GM12878 (cell line): ENCODE data around the gene GSG1L. TPM values are rescaled to one million over a fixed set of nuclear protein-coding genes. Genes with fewer than 3 reads are reported as not detected.

Experiments used
- ATAC-seq: fragments of 200-7000 bp; cut with Tn5 transposase; 3 replicates; pipeline ENCODE4 v1.9.1; 2020; ENCODE audit warnings: mild to moderate bottlenecking, moderate library complexity
- BruUV-seq: library from RNA; stranded (reverse); fragments of 400-500 nt; replicated peaks from 2 replicates; lab custom pipeline; 2021; lab: Mats Ljungman, UMichigan
- CTCF ChIA-PET: fragments of 300-600 bp; sonication (Branson Sonifier 250); formaldehyde crosslinking; extraction: SDS; loops from one replicate; lab custom pipeline; 2021; ENCODE audit warnings: inconsistent platforms; lab: Yijun Ruan, JAX
- POLR2A ChIA-PET: fragments of 350-600 bp; formaldehyde crosslinking; extraction: SDS; loops from one replicate; lab custom pipeline; 2021; ENCODE audit warnings: inconsistent platforms; lab: Charles Lee
- RAD21 ChIA-PET: fragments of 300-600 bp; sonication (Branson Sonifier 250); formaldehyde crosslinking; loops from one replicate; lab custom pipeline; 2023; ENCODE audit warnings: antibody characterized with exemption; ENCODE audit not compliant: unreplicated experiment; lab: Charles Lee
- SMC1A ChIA-PET: fragments of 300-600 bp; sonication (Branson Sonifier 250); formaldehyde crosslinking; loops from one replicate; lab custom pipeline; 2023; ENCODE audit not compliant: unreplicated experiment, uncharacterized antibody; lab: Charles Lee
- DNase-seq: peaks from one replicate; pipeline ENCODE4 v3.0.0-alpha.2; 2011; ENCODE audit warnings: low read depth, low spot score
- FAIRE-seq: peaks from 3 replicates; lab custom pipeline; 2011; peaks lifted over from hg19 to GRCh38; lab: Jason Lieb, UNC
- H2AFZ ChIP-seq: 2 replicates; pipeline ENCODE4 v1.6.0; 2011; ENCODE audit warnings: low read depth, low read length, control low read depth; ENCODE audit not compliant: control insufficient read depth
- H3K27ac ChIP-seq: 2 replicates; pipeline ENCODE4 v1.5.1; 2011; ENCODE audit warnings: control low read depth; ENCODE audit not compliant: control insufficient read depth, insufficient read depth
- H3K27me3 ChIP-seq, 2 experiments: replicated peaks in 1 of 2; 2 replicates each; pipeline versions ENCODE4 v1.6.0 to v1.6.1; 2011; ENCODE audit warnings: low read length in 1 of 2; ENCODE audit not compliant: control insufficient read depth in 2 of 2, insufficient read depth in 2 of 2
- H3K36me3 ChIP-seq, 2 experiments: 2 replicates each; pipeline ENCODE4 v1.5.1; 2011; ENCODE audit warnings: low read length in 1 of 2; ENCODE audit not compliant: control insufficient read depth in 2 of 2, insufficient read depth in 2 of 2
- H3K4me1 ChIP-seq: 2 replicates; pipeline ENCODE4 v1.6.1; 2011; ENCODE audit warnings: mild to moderate bottlenecking, low read length, moderate library complexity, mixed read lengths; ENCODE audit not compliant: control insufficient read depth, insufficient read depth
- H3K4me2 ChIP-seq: 2 replicates; pipeline ENCODE4 v1.6.0; 2011; ENCODE audit warnings: control low read depth; ENCODE audit not compliant: control insufficient read depth, insufficient read depth
- H3K4me3 ChIP-seq: fragments of 200-600 bp; sonication (generic); 2 replicates; pipeline ENCODE4 v1.5.1; 2016
- H3K79me2 ChIP-seq: 2 replicates; pipeline ENCODE4 v1.6.0; 2011; ENCODE audit warnings: low read length; ENCODE audit not compliant: control insufficient read depth, insufficient read depth
- H3K9ac ChIP-seq: 2 replicates; pipeline ENCODE4 v1.8.0; 2011; ENCODE audit warnings: low read length, control low read depth, mixed read lengths; ENCODE audit not compliant: control insufficient read depth, insufficient read depth
- H3K9me3 ChIP-seq: replicated peaks from 3 replicates; pipeline ENCODE4 v1.5.1; 2011; ENCODE audit warnings: mild to moderate bottlenecking, low read length; ENCODE audit not compliant: control insufficient read depth, insufficient read depth
- H4K20me1 ChIP-seq: 2 replicates; pipeline ENCODE4 v1.6.0; 2011; ENCODE audit not compliant: control insufficient read depth, insufficient read depth
- ASH2L ChIP-seq: fragments of 300-600, 200-600 bp; sonication (generic); IDR thresholded peaks from 2 replicates; pipeline ENCODE4 v1.6.1; 2017; ENCODE audit warnings: low read depth, mild to moderate bottlenecking, borderline replicate concordance
- ESRRA ChIP-seq: IDR thresholded peaks from 2 replicates; pipeline ENCODE4 v1.6.1; 2012; ENCODE audit warnings: mild to moderate bottlenecking, low read length, improper control_type of control experiment
- MEF2B ChIP-seq: fragments of 450-650 bp; IDR thresholded peaks from 2 replicates; pipeline ENCODE4 v1.6.1; 2018; ENCODE audit warnings: mild to moderate bottlenecking, moderate library complexity; ENCODE audit not compliant: partially characterized antibody, poor library complexity, severe bottlenecking
- NRF1 ChIP-seq: conservative IDR thresholded peaks from 2 replicates; pipeline ENCODE4 v1.6.1; 2011; ENCODE audit warnings: mild to moderate bottlenecking, low read depth, low read length, improper control_type of control experiment
- RB1 ChIP-seq: fragments of 450-650 bp; formaldehyde crosslinking; IDR thresholded peaks from 2 replicates; pipeline ENCODE4 v1.6.1; 2017; ENCODE audit warnings: mild to moderate bottlenecking, borderline replicate concordance
- RCOR1 ChIP-seq: conservative IDR thresholded peaks from 2 replicates; pipeline ENCODE4 v1.6.1; 2012; ENCODE audit warnings: low read depth, low read length, improper control_type of control experiment
- SMAD1 ChIP-seq: fragments of 450-650 bp; IDR thresholded peaks from 2 replicates; pipeline ENCODE4 v1.6.1; 2018; ENCODE audit warnings: mild to moderate bottlenecking, low read depth; ENCODE audit not compliant: partially characterized antibody
- STAT1 ChIP-seq: fragments of 450-650 bp; conservative IDR thresholded peaks from 2 replicates; pipeline ENCODE4 v1.6.1; 2014; ENCODE audit warnings: antibody characterized with exemption, mild to moderate bottlenecking
- TCF3 ChIP-seq: IDR thresholded peaks from 2 replicates; pipeline ENCODE4 v1.6.1; 2012; ENCODE audit warnings: low read depth, mild to moderate bottlenecking, low read length, borderline replicate concordance; ENCODE audit not compliant: insufficient read depth
- ZNF207 ChIP-seq: fragments of 450-650 bp; IDR thresholded peaks from 2 replicates; pipeline ENCODE4 v1.6.1; 2014; ENCODE audit warnings: antibody characterized with exemption, mild to moderate bottlenecking, borderline replicate concordance
- ZNF24 ChIP-seq: fragments of 450-650 bp; IDR thresholded peaks from 2 replicates; pipeline ENCODE4 v1.6.1; 2017; ENCODE audit warnings: antibody characterized with exemption, mild to moderate bottlenecking
- WGBS: methylation state at CpG from one replicate; pipeline ENCODE4 v1.1.6; 2016; ENCODE audit warnings: low lambda C conversion rate; ENCODE audit not compliant: insufficient replicate concordance, insufficient coverage; ENCODE audit errors: missing lambda C conversion rate; 5-methylcytosine and 5-hydroxymethylcytosine counted together
- in situ Hi-C: fragments of 300-500 bp; cut with MboI; formaldehyde crosslinking; loops from 9 replicates; pipeline ENCODE4 v1.14.3; 2018; ENCODE audit warnings: mixed read lengths
- intact Hi-C: fragments of 100-400 bp; cut with micrococcal nuclease; formaldehyde crosslinking; loops from one replicate; pipeline ENCODE4 v1.14.2; 2022; ENCODE audit not compliant: unreplicated experiment
- polyA plus RNA-seq, 11 experiments: library from polyadenylated mRNA; depleted of rRNA in 4 of 11; unstranded in 6 of 11; stranded (reverse) in 5 of 11; fragments of >200 nt; fragmentation: Nextera tagmentation in 4 of 11; fragmentation: Illumina TruSeq in 1 of 11; extraction: Ambion mirVana in 4 of 11; extraction: Trizol in 1 of 11; gene quantifications; 1 replicate in 1 of 11; 2 replicates in 10 of 11; pipeline versions ENCODE4 v1.2.1 to v1.2.3, GENCODE V29; 2011 to 2016; ENCODE audit warnings: inconsistent platforms in 2 of 11, missing spikeins in 2 of 11, low read depth in 1 of 11
- total RNA-seq, 4 experiments: library from RNA; depleted of rRNA in 3 of 4; stranded (reverse); fragments of >200 nt in 3 of 4; fragmentation: Illumina TruSeq in 1 of 4; extraction: Trizol in 1 of 4; gene quantifications; 2 replicates each; pipeline versions ENCODE4 v1.2.1 to v1.2.3, GENCODE V29; 2013 to 2021
- TF ChIP-seq, protein P1 (sequence below): fragments of 450-650 bp; IDR thresholded peaks from 2 replicates; pipeline ENCODE4 v1.6.1; 2017; ENCODE audit warnings: mild to moderate bottlenecking, low read depth, inconsistent platforms; ENCODE audit not compliant: poor library complexity, severe bottlenecking
- TF ChIP-seq, protein P2 (sequence below): fragments of 450-650 bp; IDR thresholded peaks from 2 replicates; pipeline ENCODE4 v1.6.1; 2017; ENCODE audit warnings: mild to moderate bottlenecking
- TF ChIP-seq, protein P3 (sequence below): fragments of 450-650 bp; IDR thresholded peaks from 2 replicates; pipeline ENCODE4 v1.6.1; 2017; ENCODE audit warnings: antibody characterized with exemption, mild to moderate bottlenecking, moderate library complexity
- TF ChIP-seq, protein P4 (sequence below): IDR thresholded peaks from 2 replicates; pipeline ENCODE4 v1.6.1; 2012; ENCODE audit warnings: low read depth, low read length, improper control_type of control experiment

GSG1L gene
- total and polyA plus RNA-seq, 10 of the 15 experiments (the other 5 are each of a cell fraction or from before 2014, with no cell fraction given) = not detected

DNA sequence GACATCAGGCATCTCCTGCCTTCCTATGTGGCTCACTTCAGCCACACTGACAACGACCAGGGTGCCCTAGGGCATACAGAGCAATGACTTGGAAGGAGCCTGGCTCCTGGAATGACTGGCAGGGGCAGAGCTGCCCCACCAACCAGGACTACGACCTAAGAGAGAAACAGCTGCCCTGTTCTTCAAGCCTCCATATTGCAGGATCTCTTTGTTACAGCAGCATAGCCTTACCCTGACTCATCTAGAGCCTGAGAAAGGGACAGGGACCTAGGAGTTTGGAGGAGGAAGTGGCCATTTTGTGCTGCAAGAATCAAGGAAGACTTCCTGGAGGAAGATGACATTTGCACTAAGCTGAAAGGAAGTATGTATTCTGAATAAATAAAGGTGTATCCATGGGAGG is 49.6 kb downstream of the GSG1L start:
- in situ Hi-C loops = no loop called here
- DNase-seq = no peak
- no peak for FAIRE-seq

More for the DNA sequence above, 49.6 kb downstream of the GSG1L start:
- Histone ChIP-seq H3K27ac (no peak overlapping the region), H3K4me2 (no peak overlapping the region), H4K20me1 (no peaks in the 10 kb centered on the region), H3K9me3 (no peaks in the 10 kb centered on the region), H3K79me2 (no peaks in the 10 kb centered on the region), H3K9ac (no peak overlapping the region), H3K4me1 (no peaks in the 10 kb centered on the region), H3K4me3 (no peak overlapping the region), H3K36me3 (no peaks in the 10 kb centered on the region), H3K27me3 (peaks cover 0 to 3% of the 10 kb centered on the region in 2 experiments; a peak in 3 of 4 replicates), H2AFZ (no peak overlapping the region)
- BruUV-seq = no TSS peak
- ChIA-PET SMC1A (no interaction called here), RAD21 (no interaction called here), CTCF (no interaction called here), POLR2A (no interaction called here)
- intact Hi-C loops = no loop called here
- TF ChIP-seq ESRRA (no peak), ASH2L (no peak), RB1 (no peak), ZNF207 (no peak), SMAD1 (no peak), TCF3 (no peak), NRF1 (no peak), MEF2B (no peak), ZNF24 (no peak), RCOR1 (no peak), STAT1 (no peak)
- TF ChIP-seq, protein P1, sequence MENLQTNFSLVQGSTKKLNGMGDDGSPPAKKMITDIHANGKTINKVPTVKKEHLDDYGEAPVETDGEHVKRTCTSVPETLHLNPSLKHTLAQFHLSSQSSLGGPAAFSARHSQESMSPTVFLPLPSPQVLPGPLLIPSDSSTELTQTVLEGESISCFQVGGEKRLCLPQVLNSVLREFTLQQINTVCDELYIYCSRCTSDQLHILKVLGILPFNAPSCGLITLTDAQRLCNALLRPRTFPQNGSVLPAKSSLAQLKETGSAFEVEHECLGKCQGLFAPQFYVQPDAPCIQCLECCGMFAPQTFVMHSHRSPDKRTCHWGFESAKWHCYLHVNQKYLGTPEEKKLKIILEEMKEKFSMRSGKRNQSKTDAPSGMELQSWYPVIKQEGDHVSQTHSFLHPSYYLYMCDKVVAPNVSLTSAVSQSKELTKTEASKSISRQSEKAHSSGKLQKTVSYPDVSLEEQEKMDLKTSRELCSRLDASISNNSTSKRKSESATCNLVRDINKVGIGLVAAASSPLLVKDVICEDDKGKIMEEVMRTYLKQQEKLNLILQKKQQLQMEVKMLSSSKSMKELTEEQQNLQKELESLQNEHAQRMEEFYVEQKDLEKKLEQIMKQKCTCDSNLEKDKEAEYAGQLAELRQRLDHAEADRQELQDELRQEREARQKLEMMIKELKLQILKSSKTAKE = no peak
- TF ChIP-seq, protein P2, sequence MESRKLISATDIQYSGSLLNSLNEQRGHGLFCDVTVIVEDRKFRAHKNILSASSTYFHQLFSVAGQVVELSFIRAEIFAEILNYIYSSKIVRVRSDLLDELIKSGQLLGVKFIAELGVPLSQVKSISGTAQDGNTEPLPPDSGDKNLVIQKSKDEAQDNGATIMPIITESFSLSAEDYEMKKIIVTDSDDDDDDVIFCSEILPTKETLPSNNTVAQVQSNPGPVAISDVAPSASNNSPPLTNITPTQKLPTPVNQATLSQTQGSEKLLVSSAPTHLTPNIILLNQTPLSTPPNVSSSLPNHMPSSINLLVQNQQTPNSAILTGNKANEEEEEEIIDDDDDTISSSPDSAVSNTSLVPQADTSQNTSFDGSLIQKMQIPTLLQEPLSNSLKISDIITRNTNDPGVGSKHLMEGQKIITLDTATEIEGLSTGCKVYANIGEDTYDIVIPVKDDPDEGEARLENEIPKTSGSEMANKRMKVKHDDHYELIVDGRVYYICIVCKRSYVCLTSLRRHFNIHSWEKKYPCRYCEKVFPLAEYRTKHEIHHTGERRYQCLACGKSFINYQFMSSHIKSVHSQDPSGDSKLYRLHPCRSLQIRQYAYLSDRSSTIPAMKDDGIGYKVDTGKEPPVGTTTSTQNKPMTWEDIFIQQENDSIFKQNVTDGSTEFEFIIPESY = no peak
- TF ChIP-seq, protein P3, sequence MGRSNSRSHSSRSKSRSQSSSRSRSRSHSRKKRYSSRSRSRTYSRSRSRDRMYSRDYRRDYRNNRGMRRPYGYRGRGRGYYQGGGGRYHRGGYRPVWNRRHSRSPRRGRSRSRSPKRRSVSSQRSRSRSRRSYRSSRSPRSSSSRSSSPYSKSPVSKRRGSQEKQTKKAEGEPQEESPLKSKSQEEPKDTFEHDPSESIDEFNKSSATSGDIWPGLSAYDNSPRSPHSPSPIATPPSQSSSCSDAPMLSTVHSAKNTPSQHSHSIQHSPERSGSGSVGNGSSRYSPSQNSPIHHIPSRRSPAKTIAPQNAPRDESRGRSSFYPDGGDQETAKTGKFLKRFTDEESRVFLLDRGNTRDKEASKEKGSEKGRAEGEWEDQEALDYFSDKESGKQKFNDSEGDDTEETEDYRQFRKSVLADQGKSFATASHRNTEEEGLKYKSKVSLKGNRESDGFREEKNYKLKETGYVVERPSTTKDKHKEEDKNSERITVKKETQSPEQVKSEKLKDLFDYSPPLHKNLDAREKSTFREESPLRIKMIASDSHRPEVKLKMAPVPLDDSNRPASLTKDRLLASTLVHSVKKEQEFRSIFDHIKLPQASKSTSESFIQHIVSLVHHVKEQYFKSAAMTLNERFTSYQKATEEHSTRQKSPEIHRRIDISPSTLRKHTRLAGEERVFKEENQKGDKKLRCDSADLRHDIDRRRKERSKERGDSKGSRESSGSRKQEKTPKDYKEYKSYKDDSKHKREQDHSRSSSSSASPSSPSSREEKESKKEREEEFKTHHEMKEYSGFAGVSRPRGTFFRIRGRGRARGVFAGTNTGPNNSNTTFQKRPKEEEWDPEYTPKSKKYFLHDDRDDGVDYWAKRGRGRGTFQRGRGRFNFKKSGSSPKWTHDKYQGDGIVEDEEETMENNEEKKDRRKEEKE = no peak
- TF ChIP-seq, protein P4, sequence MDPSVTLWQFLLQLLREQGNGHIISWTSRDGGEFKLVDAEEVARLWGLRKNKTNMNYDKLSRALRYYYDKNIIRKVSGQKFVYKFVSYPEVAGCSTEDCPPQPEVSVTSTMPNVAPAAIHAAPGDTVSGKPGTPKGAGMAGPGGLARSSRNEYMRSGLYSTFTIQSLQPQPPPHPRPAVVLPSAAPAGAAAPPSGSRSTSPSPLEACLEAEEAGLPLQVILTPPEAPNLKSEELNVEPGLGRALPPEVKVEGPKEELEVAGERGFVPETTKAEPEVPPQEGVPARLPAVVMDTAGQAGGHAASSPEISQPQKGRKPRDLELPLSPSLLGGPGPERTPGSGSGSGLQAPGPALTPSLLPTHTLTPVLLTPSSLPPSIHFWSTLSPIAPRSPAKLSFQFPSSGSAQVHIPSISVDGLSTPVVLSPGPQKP = no peak
- WGBS = 5% methylated on average over 2 of the region's 2 CpGs
- ATAC-seq = no peak
